Activated naive CD4-positive, alpha-beta T cell treated with anti-CD3 and anti-CD28 coated beads, Interleukin-2, amount 50 U/mL, for 24 hours (primary cell): Measurements from ENCODE around the gene GKAP1.
"Not testable (repeated sequence)": the region's sequence is repeated elsewhere in the genome, so short reads cannot be mapped to it uniquely, and the experiment has no call there.

Experiments
- H3K27ac Mint-ChIP-seq: one replicate; pipeline ENCODE4 v1.8.0; 2021; ENCODE audit warnings: mild to moderate bottlenecking, mixed read lengths
- H3K27me3 Mint-ChIP-seq: one replicate; pipeline ENCODE4 v1.8.0; 2021; ENCODE audit warnings: mixed read lengths
- H3K36me3 Mint-ChIP-seq: one replicate; pipeline ENCODE4 v1.8.0; 2021; ENCODE audit warnings: mixed read lengths
- H3K4me1 Mint-ChIP-seq: one replicate; pipeline ENCODE4 v1.8.0; 2021; ENCODE audit warnings: mixed read lengths
- H3K4me3 Mint-ChIP-seq: one replicate; pipeline ENCODE4 v1.8.0; 2021; ENCODE audit warnings: mild to moderate bottlenecking, mixed read lengths
- H3K9me3 Mint-ChIP-seq: one replicate; pipeline ENCODE4 v1.8.0; 2021; ENCODE audit warnings: mixed read lengths

Gene GKAP1

GRCh38 chr9:83817356-83818278 lies at the start of gene GKAP1:
Gene GKAP1 (minus strand): TSS chr9:83817769. CDS start chr9:83806517, 11,252 bp downstream.
- Mint-ChIP-seq H3K4me1 (peaks cover 14% of the 10 kb centered on the region), H3K27ac (peak within 1 kb of the TSS; percentile 80), H3K4me3 (peak within 1 kb of the TSS; percentile 87)
- not testable (repeated sequence) for H3K36me3 Mint-ChIP-seq, H3K9me3 Mint-ChIP-seq, H3K27me3 Mint-ChIP-seq

- H3K9me3 Mint-ChIP-seq, H3K4me3 Mint-ChIP-seq, H3K36me3 Mint-ChIP-seq, H3K27ac Mint-ChIP-seq, H3K4me1 Mint-ChIP-seq, H3K27me3 Mint-ChIP-seq: not testable (repeated sequence)
Measured at GRCh38 chr9:83849895-83850294, 32.3 kb upstream of the GKAP1 start.

- not testable (repeated sequence) for H3K9me3 Mint-ChIP-seq, H3K36me3 Mint-ChIP-seq, H3K27ac Mint-ChIP-seq, H3K27me3 Mint-ChIP-seq, H3K4me3 Mint-ChIP-seq, H3K4me1 Mint-ChIP-seq
Measured at GRCh38 chr9:83837070-83837643, 19.6 kb upstream of the GKAP1 start.

- not testable (repeated sequence) for H3K27me3 Mint-ChIP-seq, H3K4me3 Mint-ChIP-seq, H3K36me3 Mint-ChIP-seq, H3K9me3 Mint-ChIP-seq, H3K4me1 Mint-ChIP-seq, H3K27ac Mint-ChIP-seq
Measured at GRCh38 chr9:83830426-83831071, 13.0 kb upstream of the GKAP1 start.

GRCh38 chr9:83824986-83825623 lies 7.5 kb upstream of the GKAP1 start:
- not testable (repeated sequence) for H3K27ac Mint-ChIP-seq, H3K4me1 Mint-ChIP-seq, H3K36me3 Mint-ChIP-seq, H3K9me3 Mint-ChIP-seq, H3K27me3 Mint-ChIP-seq, H3K4me3 Mint-ChIP-seq

- not testable (repeated sequence) for H3K36me3 Mint-ChIP-seq, H3K27ac Mint-ChIP-seq, H3K9me3 Mint-ChIP-seq, H3K27me3 Mint-ChIP-seq
- Mint-ChIP-seq H3K4me3 (peak overlapping the region; percentile 87), H3K4me1 (peaks cover 14% of the 10 kb centered on the region)
Measured at GRCh38 chr9:83817011-83817355, 586 bp downstream of the GKAP1 start.

GRCh38 chr9:83815120-83815519 lies 2.4 kb downstream of the GKAP1 start:
- not testable (repeated sequence) for H3K4me3 Mint-ChIP-seq, H3K9me3 Mint-ChIP-seq, H3K27ac Mint-ChIP-seq, H3K36me3 Mint-ChIP-seq, H3K27me3 Mint-ChIP-seq
- H3K4me1 Mint-ChIP-seq = peaks cover 14% of the 10 kb centered on the region

GRCh38 chr9:83809213-83809612 lies 8.4 kb downstream of the GKAP1 start:
- H3K4me1 Mint-ChIP-seq, H3K9me3 Mint-ChIP-seq, H3K27ac Mint-ChIP-seq, H3K4me3 Mint-ChIP-seq, H3K27me3 Mint-ChIP-seq, H3K36me3 Mint-ChIP-seq: not testable (repeated sequence)

GRCh38 chr9:83804454-83804853 lies 13.1 kb downstream of the GKAP1 start:
- not testable (repeated sequence) for H3K27ac Mint-ChIP-seq

GRCh38 chr9:83803941-83804340 lies 13.6 kb downstream of the GKAP1 start:
- H3K9me3 Mint-ChIP-seq, H3K27ac Mint-ChIP-seq, H3K4me1 Mint-ChIP-seq, H3K4me3 Mint-ChIP-seq, H3K27me3 Mint-ChIP-seq, H3K36me3 Mint-ChIP-seq: not testable (repeated sequence)

More at GRCh38 chr9:83804454-83804853, 13.1 kb downstream of the GKAP1 start:
- not testable (repeated sequence) for H3K4me1 Mint-ChIP-seq, H3K4me3 Mint-ChIP-seq, H3K27me3 Mint-ChIP-seq, H3K9me3 Mint-ChIP-seq, H3K36me3 Mint-ChIP-seq

GRCh38 chr9:83800236-83801033 lies 17.1 kb downstream of the GKAP1 start:
- Mint-ChIP-seq H3K4me3 (no peak overlapping the region), H3K27me3 (no peaks in the 10 kb centered on the region), H3K9me3 (no peaks in the 10 kb centered on the region), H3K27ac (no peak overlapping the region), H3K36me3 (peaks cover 7% of the 10 kb centered on the region), H3K4me1 (no peaks in the 10 kb centered on the region)

GRCh38 chr9:83794051-83794450 lies 23.5 kb downstream of the GKAP1 start:
- Mint-ChIP-seq H3K4me3 (no peak overlapping the region), H3K27ac (no peak overlapping the region), H3K4me1 (no peaks in the 10 kb centered on the region)

GRCh38 chr9:83792746-83793145 lies 24.8 kb downstream of the GKAP1 start:
- Mint-ChIP-seq H3K27ac (no peak overlapping the region), H3K36me3 (peaks cover 7% of the 10 kb centered on the region), H3K27me3 (no peaks in the 10 kb centered on the region), H3K4me3 (no peak overlapping the region), H3K4me1 (no peaks in the 10 kb centered on the region), H3K9me3 (no peaks in the 10 kb centered on the region)

More at GRCh38 chr9:83794051-83794450, 23.5 kb downstream of the GKAP1 start:
- Mint-ChIP-seq H3K36me3 (peaks cover 7% of the 10 kb centered on the region), H3K9me3 (no peaks in the 10 kb centered on the region), H3K27me3 (no peaks in the 10 kb centered on the region)

- peaks cover 11% of the 10 kb centered on the region for H3K36me3 Mint-ChIP-seq
- H3K4me3 Mint-ChIP-seq = no peak overlapping the region
- H3K27ac Mint-ChIP-seq = no peak overlapping the region
- no peaks in the 10 kb centered on the region for H3K9me3 Mint-ChIP-seq
- no peaks in the 10 kb centered on the region for H3K27me3 Mint-ChIP-seq
- H3K4me1 Mint-ChIP-seq = no peaks in the 10 kb centered on the region
Measured at GRCh38 chr9:83778164-83778563, 39.4 kb downstream of the GKAP1 start.

- Mint-ChIP-seq H3K4me1 (no peaks in the 10 kb centered on the region), H3K4me3 (no peak overlapping the region), H3K27ac (no peak overlapping the region), H3K9me3 (no peaks in the 10 kb centered on the region), H3K36me3 (peaks cover 11% of the 10 kb centered on the region), H3K27me3 (no peaks in the 10 kb centered on the region)
Measured at GRCh38 chr9:83775932-83776331, 41.6 kb downstream of the GKAP1 start.
